AG04450 (cell line): ENCODE data around the gene SNX30. TPM values are rescaled to one million over a fixed set of nuclear protein-coding genes. Genes with fewer than 3 reads are reported as not detected.

Source experiments
- CTCF ChIA-PET: fragments of 300-600, 350-600 bp; formaldehyde crosslinking; extraction: SDS; loops from one replicate; lab custom pipeline; 2022; ENCODE audit warnings: antibody characterized with exemption, inconsistent platforms; lab: Charles Lee
- POLR2A ChIA-PET: fragments of 350-600 bp; formaldehyde crosslinking; extraction: SDS; loops from one replicate; lab custom pipeline; 2021; ENCODE audit warnings: antibody characterized with exemption, inconsistent platforms; lab: Yijun Ruan, JAX
- DNase-seq: peaks from one replicate; pipeline ENCODE4 v3.0.0-alpha.2; 2011; ENCODE audit warnings: low read depth, low spot score
- H3K27ac ChIP-seq: one replicate; pipeline ENCODE4 v1.5.1; 2012; ENCODE audit warnings: low read depth, low read length, control low read depth
- H3K27me3 ChIP-seq: one replicate; pipeline ENCODE4 v1.6.0; 2012; ENCODE audit warnings: low read length; ENCODE audit not compliant: control insufficient read depth, insufficient read depth
- H3K4me3 ChIP-seq: 2 replicates; pipeline ENCODE4 v1.5.1; 2011; ENCODE audit warnings: mild to moderate bottlenecking, low read depth, low read length, control low read depth
- H3K9me3 ChIP-seq: 2 replicates; pipeline ENCODE4 v1.5.1; 2012; ENCODE audit warnings: low read length; ENCODE audit not compliant: control insufficient read depth, insufficient read depth
- CTCF ChIP-seq: IDR thresholded peaks from 2 replicates; pipeline ENCODE4 v1.5.1; 2011; ENCODE audit warnings: low read depth, low read length, control low read depth, inconsistent platforms
- polyA plus RNA-seq: library from polyadenylated mRNA; depleted of rRNA; stranded (reverse); fragments of >200 nt; gene quantifications from 2 replicates; pipeline ENCODE4 v1.2.3, GENCODE V29; 2011

Gene SNX30
- polyA plus RNA-seq, 1 experiment = 11.5 TPM

GRCh38 chr9:112750764-112751055 is 150 bp downstream of the SNX30 start:
- ChIA-PET CTCF (interaction anchor here (0.9 to 1.7 kb wide), 2 partner anchors 69 to 152 kb away, joined by 4 to 5 read pairs; no protein-coding TSS in a partner anchor), POLR2A (interaction anchor here (0.6 to 1.4 kb wide), 5 partner anchors 12 to 42 kb away, joined by 3 to 7 read pairs (median 4); partner anchors contain the start of gene INIP)
- Histone ChIP-seq H3K4me3 (peak overlapping the region; percentile 93), H3K9me3 (no peaks in the 10 kb centered on the region), H3K27ac (no peak overlapping the region), H3K27me3 (no peaks in the 10 kb centered on the region)
- no peak for DNase-seq
- no peak for TF ChIP-seq CTCF

GRCh38 chr9:112751056-112751795 is 666 bp downstream of the SNX30 start:
- ChIA-PET POLR2A (interaction anchor here (0.6 to 1.4 kb wide), 5 partner anchors 11 to 42 kb away, joined by 3 to 7 read pairs (median 4); partner anchors contain the start of gene INIP), CTCF (interaction anchor here (0.9 to 1.7 kb wide), 2 partner anchors 69 to 151 kb away, joined by 4 to 5 read pairs; no protein-coding TSS in a partner anchor)
- TF ChIP-seq CTCF = 0 out of 2 replicates have a peak, but pooled peaks have one; percentile 1
- DNase-seq = peak; percentile 56
- H3K9me3 ChIP-seq = no peaks in the 10 kb centered on the region
- no peaks in the 10 kb centered on the region for H3K27me3 ChIP-seq
- peak overlapping the region; percentile 66 for H3K27ac ChIP-seq
- peak overlapping the region; percentile 93 for H3K4me3 ChIP-seq

GRCh38 chr9:112752334-112753125 is 2.0 kb downstream of the SNX30 start:
- H3K27me3 ChIP-seq = no peaks in the 10 kb centered on the region
- H3K9me3 ChIP-seq = no peaks in the 10 kb centered on the region
- POLR2A ChIA-PET = no interaction called here
- no peak for TF ChIP-seq CTCF
- no peak for DNase-seq
- peak overlapping the region; percentile 93 for H3K4me3 ChIP-seq
- H3K27ac ChIP-seq = no peak overlapping the region
- CTCF ChIA-PET = no interaction called here

- TF ChIP-seq CTCF = no peak
- H3K4me3 ChIP-seq = no peak overlapping the region
- peak overlapping the region; percentile 66 for H3K27ac ChIP-seq
- ChIA-PET CTCF (no interaction called here), POLR2A (interaction anchor here (1.0 kb wide), 1 partner anchor 9 kb away, joined by 3 read pairs; no protein-coding TSS in a partner anchor)
- peak; percentile 67 for DNase-seq
- no peaks in the 10 kb centered on the region for H3K9me3 ChIP-seq
- H3K27me3 ChIP-seq = no peaks in the 10 kb centered on the region
Measured at GRCh38 chr9:112753725-112754124, 3.2 kb downstream of the SNX30 start.
